Endometrial microvascular endothelial cells (primary cell): ENCODE data around the gene ZFP36. TPM values are rescaled to one million over a fixed set of nuclear protein-coding genes. Genes with fewer than 3 reads are reported as not detected.

Source experiments
- in situ Hi-C: cut with HindIII; loops from 2 replicates; pipeline ENCODE4 v1.10.0; 2017; ENCODE audit warnings: low sequenced_read_pairs, low pct_unique_long_range_greater_than_20kb; ENCODE audit errors: inconsistent ontology term
- total RNA-seq: library from RNA; depleted of rRNA; stranded (reverse); fragments of >200 nt; gene quantifications from one replicate; pipeline ENCODE4 v1.2.3, GENCODE V29; 2015; ENCODE audit errors: inconsistent ontology term

ZFP36 gene
- total RNA-seq, 1 donor from 2014 or later: 2.8 TPM

DNA sequence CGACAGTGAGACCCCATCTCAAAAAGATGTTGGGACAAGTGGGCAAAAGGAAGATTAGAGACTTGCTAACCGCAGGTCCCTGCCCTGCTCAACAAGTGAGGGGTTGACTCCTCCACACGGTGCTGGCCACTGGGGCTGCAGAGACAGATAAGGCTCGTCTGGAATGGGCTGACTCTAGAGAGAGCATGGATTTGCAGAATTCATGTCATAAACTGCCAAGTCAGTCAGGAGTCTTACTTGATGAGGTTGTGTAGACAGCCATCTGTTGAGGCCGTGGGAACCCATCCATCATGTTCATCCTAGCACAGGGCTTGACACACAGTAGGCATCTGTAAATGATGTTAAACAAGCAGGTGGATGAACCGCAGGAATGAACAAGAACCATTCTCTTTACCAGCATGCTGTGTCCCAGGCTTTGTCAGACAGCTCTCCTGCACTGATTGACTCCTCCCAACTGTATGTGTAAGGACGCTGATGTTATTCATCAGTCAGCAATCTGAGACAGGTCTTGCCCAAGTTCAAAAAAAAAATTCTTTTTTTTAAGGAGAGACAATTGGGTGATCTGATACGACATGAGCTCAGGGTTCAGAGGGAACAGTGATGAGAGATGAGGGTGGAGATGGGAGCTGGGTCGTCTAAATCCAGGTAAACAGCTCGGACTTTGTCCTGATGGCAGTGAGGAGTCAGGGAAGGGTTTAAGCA lies 24.6 kb upstream of the ZFP36 start:
- in situ Hi-C loops: no loop called here

DNA sequence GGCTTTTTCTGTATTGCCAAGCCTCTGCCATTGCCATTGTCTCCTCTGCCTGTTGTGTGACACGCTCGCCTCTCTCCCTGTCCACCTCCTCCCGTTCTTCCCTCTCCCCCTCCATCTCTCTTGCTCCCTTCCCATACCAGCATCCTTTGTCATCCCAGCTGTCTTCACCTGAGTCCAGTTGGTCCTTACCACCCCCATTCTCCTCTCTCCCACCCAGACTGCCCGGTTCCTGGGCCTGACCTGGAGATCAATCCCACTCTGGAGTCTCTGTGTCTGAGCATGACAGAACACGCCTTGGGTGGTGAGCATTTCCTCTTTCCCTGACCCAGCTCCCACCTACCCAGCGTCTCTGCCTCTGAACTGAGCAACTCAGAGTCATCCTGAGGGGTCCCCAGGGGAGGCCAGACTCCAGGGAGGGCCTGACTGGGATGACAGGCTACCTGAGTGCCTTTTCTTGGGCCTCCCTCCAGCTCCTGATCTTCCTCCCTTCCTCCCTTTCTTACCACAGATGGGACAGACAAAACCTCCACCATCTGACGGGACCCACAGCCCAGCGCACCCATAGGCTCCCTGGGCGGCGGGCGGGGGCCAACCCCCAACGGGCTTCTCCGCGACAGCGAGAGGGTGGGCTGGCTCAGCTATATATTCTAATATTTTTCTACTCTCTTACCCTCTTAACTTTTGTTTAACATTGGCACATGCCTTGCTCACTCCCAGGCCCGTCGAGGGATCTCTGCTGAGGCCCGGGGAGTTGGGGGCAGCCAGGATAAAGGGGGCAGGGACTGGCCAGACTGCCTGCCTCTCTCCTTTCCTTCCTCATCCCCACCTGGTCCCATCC lies 23.4 kb upstream of the ZFP36 start:
- in situ Hi-C loops: no loop called here

DNA sequence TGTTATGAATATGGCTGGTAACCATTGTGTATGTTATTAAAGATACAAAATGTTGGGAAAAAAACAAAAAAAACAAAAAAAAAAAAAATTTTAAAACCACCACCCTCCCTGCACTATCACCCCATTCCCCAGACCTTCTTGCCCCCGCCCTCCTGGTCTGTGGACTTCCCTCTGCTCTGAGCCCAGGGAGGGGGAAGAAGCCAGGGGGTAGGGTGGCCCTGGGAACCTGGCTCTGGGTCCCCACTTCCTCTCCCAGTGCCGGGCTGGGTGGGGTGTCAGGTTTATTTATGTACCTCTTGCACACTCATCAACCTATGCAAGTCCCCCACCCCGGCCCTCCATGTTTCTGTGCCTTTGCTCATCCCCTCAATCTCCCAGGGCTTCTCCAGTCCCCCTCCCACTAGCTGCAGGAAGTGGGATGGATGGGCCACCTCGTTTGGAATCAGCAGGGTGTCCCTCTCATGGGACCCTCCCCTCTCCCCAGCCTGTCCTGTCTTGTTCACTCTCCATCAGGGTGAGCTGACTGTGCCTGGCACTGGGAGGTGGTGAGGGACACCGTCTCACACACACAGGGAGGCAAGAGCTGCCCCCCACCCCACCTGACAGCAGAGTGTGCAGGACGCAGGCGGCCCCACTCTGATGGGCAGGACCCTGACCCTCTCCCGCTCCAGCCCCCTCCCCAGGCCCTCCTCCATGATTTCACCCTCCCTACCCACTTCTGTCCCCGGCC lies 21.6 kb upstream of the ZFP36 start:
- in situ Hi-C loops: no loop called here

- in situ Hi-C loops: no loop called here
Measured at GRCh38 chr19:39385629-39386411, 20.8 kb upstream of the ZFP36 start.

DNA sequence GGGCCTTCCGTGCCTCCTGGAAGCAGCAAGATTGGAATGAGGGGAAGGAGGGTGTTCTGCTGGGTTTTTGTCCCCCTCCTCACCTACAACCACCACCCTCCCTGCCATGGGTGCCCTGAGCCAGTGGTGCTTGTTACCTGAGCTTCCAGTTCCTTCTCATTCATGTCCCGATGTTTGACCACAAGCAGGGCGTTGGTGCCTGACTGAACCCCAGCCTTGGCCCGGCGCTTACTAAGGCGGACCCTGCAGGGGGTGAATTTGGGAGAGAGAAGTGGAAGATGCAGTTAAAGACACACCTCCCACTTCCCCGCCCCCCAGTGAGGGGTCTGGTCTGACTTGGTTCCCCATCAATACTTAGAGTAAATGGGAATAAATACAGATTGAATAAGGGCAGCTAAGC lies 20.1 kb upstream of the ZFP36 start:
- in situ Hi-C loops: no loop called here

GRCh38 chr19:39388657-39389056 lies 18.0 kb upstream of the ZFP36 start:
- in situ Hi-C loops: no loop called here

GRCh38 chr19:39389631-39390414 lies 16.8 kb upstream of the ZFP36 start:
- in situ Hi-C loops: no loop called here

- in situ Hi-C loops: no loop called here
Measured at GRCh38 chr19:39390451-39390750, 16.2 kb upstream of the ZFP36 start.

GRCh38 chr19:39390751-39391437 lies 15.8 kb upstream of the ZFP36 start, which contains the start of the genes MED29 and PAF1:
Gene MED29, plus strand, starts transcription at chr19:39391378. Its CDS starts 45 bp downstream, at chr19:39391423.
Gene PAF1, minus strand, starts transcription at chr19:39391106. Its CDS starts 242 bp downstream, at chr19:39390864.
- in situ Hi-C loops: no loop called here

- in situ Hi-C loops: no loop called here
Measured at GRCh38 chr19:39397360-39398296, 9.0 kb upstream of the ZFP36 start.

DNA sequence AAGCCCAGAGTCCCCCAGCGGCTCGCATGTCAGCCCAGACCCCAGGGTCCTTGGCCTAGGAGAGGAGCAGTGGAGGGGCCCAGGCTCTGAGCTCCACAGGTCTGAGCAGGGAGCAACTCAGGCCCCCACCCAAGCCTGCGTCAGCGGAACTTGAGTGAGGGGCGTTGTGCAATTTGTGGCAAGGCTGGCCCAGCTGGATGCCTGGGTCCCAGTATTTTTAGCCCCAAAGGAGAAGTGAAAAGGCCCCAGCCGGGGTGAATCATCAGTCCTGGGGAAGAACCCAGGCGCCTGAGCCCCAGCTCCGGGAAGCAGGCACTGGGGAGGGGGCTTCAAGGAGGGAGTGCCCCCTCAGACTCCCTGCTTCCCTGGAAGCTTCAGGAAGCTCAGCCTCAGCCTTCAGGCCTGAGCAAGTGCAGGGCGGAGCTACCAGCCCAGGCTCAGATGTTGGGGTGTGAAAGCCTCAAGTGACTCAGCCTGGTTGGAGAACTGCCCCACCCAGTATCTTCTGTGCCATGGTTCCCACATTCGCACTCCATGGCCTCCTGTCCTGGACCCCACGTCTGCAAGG lies 8.3 kb upstream of the ZFP36 start:
- in situ Hi-C loops: no loop called here

- in situ Hi-C loops: no loop called here
Measured at GRCh38 chr19:39399668-39400050, 7.0 kb upstream of the ZFP36 start.

DNA sequence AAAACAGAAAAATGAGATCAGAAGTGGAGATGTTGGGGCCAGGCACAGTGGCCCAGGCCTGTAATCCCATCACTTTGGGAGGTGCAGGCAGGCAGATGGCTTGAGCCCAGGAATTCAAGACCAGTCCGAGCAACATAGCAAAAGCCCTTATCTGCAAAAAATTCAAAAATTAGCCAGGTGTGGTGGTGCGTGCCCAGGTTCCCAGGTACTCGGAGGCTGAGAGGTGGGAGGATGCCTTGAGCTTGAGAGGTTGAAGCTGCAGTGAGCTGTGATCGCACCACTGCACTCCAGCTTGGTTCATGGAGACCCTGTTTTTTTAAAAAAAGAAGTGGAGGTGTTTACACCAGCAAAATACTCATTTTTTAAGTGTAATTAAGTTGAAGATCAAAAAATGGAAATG lies 6.6 kb upstream of the ZFP36 start:
- in situ Hi-C loops: no loop called here

DNA sequence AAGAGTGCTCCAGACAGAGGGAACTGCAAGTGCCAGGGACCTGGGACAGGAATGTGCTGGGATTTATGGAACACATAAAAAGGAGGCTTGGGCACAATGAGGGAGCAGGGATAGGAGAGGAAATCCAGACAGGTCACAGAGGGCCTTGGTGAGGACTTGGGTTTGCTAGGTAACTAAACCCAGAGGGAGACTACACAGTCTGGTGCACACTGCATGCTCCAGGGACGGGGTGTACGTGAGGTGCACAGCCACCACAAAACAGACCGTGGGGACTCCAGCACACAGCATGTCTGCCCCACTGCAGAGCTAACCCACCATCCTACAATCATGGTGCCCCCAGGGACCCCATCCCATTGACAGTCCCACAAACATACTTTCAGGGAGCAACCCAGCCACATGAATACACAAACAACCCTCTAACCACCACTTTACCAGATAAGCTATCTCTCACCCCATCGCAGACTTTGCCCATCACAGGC lies 5.5 kb upstream of the ZFP36 start:
- in situ Hi-C loops: no loop called here

GRCh38 chr19:39401549-39402345 lies 4.9 kb upstream of the ZFP36 start:
- in situ Hi-C loops: no loop called here
